ENCODE measurements around the gene HYI.
"Not testable (repeated sequence)": the region's sequence is repeated elsewhere in the genome, so short reads cannot be mapped to it uniquely, and the experiment has no call there.

Gene HYI

DNA sequence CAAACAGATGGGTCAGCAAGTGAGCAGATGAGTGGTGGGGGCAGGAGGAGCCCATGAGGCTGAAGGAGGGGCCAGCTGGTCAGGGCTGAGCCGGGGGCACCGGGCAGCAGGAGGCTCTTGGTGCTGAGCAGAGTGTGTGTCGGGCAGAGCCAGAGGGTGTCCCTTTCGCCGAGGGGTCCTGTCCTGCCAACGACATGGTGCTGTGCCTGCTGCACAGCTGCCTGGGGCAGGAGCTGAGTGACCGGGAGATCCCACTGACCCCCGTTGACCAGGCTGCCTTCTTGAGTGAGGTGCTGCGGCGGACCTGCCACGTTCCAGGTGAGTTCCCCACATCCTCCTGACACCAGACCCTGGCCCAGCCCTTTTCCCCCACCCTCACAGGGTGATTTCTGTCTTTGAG, 27.5 kb downstream of the HYI start:
- DNase-seq, result no peak

DNA sequence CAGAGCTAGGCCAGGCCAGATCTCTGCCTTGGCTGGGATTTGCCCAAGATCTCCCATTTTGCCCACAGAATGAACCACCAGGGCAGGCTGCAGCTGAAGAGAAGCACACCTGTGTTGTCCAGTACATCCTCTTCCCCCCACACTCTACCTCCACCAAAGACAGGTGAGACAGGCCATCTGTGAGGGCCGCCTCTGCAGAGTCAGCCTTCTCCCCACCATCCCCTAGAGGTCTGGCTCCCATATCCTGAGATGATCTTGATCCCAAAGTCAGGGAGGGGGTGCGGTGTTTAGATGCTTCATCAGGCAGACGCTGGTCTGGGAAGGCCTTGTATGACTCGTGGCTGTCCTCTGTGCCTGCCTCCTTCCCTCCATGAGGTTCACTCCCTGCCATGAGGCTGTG, 28.7 kb downstream of the HYI start:
- no peak for DNase-seq

DNA sequence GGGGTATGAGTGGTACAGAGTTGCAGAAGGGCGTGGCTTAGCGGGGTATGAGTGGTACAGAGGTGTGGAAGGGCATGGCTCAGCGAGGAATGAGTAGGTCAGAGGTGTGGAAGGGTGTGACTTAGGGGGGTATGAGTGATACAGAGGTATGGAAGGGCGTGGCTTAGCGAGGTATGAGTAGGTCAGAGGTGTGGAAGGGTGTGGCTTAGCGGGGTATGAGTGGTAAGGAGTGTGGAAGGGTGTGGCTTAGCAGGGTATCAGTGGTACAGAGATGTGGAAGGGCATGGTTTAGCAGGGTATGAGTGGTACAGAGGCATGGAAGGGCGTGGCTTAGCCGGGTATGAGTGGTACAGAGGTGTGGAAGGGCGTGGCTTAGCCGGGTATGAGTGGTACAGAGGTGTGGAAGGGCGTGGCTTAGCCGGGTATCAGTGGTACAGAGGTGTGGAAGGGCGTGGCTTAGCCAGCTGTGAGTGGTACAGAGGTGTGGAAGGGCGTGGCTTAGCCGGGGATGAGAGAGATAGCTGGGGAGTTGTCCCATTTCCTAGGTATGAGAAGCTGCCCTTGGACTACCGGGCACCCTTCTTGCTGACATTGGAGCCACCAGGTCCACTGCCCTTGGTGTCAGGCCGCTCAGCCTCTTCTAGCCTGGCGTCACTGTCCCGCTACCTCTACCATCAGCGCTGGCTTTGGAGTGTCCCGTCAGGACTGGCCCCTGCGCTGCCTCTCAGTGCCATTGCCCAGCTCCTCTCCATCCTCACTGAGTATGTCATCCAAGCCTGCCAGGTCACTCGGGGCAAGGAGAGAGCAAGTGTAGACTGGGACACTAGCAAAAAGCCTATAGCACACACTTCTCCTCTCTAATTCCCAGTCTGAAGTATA, 29.8 kb downstream of the HYI start:
- DNase-seq, result no peak

DNA sequence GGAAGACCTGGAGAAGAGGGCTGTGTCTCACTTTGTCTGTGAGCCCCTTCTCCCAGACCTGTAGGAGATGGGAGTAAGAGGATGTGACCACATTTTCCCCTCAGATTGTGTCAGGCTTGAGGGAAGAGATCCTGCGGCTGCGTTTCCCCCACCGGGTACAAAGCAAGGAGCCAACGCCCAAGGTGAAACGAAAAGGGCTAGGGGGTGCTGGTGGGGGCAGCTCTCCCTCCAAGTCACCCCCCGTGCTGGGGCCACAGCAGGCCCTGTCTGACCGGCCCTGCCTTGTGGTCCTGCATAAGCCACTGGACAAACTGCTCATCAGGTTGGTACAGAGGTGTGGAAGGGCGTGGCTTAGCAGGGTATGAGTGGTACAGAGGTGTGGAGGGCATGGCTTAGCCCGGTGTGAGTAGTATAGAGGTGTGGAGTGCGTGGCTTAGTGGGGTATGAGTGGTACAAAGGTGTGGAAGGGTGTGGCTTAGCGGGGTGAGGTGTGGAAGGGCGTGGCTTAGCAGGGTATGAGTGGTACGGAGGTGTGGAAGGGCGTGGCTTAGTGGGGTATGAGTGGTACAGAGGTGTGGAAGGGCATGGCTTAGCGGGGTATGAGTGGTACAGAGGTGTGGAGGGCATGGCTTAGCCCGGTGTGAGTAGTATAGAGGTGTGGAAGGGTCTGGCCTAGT, 30.6 kb downstream of the HYI start:
- DNase-seq, result no peak

DNA sequence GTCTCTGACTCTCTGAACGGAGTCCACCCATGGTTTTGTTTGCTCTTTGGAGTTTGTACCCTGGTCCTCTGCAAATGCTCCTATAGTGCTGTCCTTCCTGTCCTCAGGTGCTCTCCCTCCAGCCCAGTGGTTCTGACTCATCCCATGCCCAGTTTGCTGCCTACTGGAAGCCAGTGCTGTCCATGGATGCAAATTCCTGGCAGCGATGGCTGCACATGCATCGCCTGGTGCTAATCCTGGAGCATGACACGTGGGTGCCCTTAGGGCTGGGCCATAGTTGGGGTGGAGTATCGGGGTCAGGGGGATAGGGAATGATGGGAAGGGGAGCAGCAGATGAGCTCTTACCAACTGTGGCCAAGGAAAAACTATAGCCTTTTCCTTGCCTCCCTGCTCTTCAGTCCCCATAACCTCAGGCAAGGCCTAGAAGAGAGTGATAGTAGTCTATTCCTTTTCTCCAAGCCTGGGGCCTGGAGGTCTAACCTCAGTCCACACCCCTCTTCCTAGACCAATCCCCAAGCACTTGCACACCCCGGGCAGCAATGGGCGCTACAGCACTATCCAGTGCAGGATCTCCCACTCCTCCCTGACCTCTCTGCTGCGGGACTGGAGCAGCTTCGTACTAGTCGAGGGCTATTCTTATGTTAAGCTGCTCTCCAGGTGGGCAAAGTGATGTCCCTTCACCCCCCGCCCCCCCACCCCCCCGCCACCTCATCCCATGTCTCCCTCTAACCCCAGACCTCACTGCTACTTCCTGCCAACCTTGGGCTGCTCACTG, 31.6 kb downstream of the HYI start:
- DNase-seq, result no peak

DNA sequence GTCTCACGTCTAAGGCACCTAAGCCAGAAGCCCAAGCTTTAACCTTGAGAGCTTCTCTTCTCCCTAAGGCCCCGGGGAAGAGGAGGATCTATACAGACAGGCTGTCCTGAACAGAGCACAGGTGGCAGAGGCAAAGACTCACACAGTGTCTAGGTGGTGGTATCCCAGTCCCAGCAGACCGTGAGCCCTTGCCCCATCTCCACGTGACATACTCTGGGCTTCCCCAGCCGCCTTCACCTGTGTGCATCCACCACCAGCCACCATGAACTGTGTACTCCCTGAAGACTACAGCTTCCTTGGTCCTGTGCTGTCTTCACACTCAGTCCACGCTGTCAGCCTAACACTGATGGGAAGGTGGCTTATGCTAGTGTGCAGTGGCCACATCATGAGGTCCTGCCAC, 32.3 kb downstream of the HYI start:
- DNase-seq, result no peak

DNA sequence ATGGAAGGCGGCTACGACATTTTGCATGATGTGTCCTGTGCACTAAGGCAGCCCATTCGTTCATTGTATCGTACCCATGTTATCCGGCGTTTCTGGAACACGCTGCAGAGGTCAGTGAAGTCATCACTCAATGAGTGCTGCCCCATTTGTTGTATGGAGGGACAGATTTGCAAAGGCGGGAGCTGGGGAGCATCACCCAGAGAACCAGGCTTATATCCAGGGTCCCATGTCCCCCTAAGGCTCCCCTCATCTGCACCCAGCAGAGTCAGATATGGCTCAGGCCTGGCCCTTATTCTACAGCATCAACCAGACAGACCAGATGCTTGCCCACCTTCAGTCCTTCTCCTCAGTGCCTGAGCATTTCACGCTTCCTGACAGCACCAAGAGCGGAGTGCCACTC, 32.9 kb downstream of the HYI start:
- DNase-seq, result no peak

DNA sequence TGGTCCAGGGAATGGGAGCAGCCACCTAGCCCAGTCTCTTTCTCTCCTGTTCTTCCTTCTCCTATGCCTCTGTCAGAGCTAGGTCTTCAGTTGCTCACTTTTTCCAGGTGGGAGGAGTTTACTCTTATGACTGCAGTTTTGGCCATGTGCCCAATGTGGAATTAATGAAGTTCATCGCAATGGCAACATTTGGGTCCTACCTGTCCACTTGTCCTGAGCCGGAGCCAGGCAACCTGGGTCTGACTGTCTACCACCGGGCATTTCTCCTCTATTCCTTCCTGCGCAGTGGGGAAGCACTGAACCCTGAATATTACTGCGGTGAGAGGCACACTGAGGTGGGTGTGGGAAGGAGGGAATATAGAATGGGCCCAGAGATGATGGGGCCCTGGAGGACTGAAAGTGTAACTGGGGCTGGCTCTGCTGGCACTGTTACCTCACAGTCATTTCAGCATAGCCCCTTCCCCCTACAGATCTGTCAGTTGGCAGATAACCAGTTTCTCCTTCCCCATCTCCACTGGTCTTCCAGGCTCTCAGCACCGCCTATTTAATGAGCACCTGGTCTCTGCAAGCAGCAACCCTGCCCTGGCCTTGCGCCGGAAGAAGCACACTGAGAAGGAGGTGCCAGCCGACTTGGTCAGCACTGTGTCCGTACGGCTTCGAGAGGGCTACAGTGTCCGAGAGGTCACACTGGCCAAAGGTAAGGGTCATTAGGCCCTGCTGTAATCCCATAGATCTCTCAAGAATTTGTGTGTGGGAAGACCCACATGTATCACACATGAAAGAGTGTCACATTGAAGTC, 33.9 kb downstream of the HYI start:
- DNase-seq, result no peak

DNA sequence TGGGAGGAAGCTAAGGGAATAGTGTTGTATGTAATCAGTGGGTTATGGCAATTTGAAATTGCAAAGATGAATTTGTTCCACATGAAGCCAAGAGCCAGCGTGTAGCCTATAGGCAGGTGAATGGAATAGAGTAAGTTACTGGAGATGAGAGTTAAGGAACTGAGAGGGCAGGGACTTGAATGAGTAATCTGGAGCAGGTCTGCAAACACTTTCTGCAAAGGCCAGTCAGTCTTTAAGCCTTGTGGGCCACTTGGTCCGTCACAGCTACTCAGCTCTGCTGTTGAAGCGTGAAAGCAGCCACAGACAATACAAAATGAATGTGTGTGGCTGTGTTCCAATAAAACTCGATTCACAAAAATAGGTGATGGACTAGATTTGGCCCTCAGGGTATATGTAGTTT, 34.9 kb downstream of the HYI start:
- no peak for DNase-seq

DNA sequence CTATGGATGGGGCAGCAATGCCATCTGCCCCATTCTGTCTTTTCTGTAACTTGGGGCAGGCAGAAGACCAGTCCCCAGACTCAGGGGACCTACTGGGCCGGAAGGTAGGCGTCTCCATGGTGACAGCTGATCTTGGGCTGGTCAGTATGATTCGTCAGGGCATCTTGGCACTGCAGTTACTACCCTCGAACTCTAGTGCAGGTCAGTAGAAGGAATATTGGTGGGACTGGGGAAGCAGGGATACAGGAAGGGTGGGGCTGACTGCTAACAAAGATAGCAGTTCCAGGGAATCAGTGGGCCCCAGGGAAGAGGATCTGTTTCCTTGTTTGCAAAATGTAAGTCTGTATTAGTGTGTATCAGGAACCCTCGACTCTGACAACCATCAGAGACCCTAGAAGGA, 37.8 kb downstream of the HYI start:
- no peak for DNase-seq

DNA sequence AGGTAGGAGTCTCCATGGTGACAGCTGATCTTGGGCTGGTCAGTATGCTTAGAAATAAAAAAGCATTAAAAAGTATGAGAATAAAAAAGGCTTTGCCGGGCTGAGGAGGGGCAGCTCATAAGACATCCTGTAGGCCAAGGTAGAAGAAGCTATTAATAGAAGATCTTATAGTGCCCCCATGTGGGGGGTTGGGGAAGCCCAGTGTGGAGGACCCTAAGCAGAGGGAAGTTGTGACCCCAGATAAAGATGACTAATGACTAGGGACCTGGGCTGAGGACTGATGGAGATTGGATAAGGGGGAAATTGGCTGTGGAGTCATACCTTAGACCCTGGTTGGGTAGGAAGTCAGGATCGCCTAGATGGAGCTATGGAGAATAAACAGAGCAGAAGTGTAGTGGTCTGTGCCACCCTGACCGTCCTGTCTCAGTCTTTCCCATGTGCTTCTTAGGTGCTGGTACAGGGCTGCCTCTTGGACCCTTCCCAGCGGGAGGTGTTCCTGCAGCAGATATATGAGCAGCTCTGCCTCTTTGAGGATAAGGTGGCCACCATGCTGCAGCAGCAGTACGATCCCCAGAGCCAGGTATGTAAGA, 39.0 kb downstream of the HYI start:
- DNase-seq, result peak; percentile 5 to 24

DNA sequence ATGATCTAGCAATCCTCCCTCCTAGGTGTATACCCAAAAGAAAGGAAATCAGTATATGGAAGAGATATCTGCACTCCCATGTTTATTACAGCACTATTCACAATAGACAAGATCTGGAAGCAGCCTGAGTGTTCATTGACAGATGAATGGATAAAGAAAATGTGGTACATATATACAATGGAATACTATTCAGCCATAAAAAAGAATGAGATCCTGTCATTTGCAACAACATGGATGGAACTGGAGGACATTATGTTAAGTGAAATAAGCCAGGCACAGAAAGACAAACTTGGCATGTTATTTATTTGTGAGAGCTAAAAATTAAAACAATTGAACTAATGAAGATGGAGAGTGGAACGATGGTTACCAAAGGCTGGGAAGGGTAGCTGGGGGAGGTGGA, 40.3 kb downstream of the HYI start:
- DNase-seq, result not testable (repeated sequence)

DNA sequence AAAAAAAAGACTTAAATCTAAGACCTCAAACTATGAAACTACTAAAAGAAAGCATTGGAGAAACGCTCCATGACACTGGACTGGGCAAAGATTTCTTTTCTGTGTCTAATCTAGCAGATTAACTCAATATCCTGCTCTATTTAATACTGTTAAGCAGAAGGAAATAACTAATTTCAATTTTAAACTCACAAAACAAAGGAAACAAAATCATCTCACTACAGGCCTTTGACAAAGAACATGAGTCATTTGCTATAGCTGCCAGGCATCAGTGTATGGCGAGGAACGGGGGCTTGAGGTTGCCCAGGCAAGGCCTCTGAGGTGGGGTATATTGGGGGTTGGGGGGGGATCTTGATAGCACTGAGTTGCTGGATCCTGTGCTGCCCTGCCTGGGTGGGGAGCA, 43.2 kb downstream of the HYI start:
- no peak for DNase-seq

DNA sequence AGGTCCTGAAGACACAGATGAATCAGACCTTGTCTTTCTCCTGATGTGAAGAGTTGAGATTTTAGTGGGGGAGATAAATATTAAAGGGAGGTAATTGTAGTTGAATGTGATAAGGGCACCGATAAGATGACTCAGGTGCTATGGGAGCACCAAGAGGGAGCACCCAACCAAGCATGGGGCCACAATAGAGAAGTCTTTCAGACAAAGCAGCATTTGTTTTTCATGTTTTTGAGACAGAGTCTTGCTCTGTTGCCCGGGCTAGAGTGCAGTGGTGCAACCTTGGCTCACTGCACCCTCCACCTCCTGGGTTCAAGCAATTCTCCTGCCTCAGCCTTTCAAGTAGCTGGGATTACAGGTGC, 47.9 kb downstream of the HYI start:
- DNase-seq, result no peak

DNA sequence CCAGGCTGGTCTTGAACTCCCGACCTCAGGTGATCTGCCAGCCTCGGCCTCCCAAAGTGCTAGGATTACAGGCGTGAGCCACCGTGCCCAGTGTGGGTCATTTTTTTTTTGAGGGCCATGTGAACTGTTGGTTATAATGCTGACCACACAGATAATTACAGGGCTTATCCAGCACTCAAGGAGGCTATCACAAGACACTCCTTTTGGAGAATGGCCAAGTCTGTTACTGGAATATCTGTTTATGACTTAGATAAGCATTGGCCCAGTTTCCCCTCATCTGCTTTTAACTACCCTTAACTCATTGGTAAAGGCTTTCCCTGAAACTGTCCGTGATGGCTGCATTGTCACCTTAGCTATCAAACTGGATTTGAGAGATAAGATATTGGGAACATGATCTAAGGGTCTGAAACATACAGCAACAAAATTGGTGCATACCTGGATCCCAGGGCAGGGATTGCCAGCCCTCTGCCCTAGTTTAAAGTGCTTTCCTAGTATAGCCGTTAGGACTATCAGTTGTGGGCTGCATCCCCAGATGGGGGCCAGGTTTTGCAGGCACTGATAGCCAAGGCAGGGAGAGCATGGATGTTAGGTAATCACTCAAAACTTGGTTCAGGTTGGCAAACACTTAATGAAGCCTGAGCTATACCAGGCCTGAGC, 48.4 kb downstream of the HYI start:
- DNase-seq, result no peak

DNA sequence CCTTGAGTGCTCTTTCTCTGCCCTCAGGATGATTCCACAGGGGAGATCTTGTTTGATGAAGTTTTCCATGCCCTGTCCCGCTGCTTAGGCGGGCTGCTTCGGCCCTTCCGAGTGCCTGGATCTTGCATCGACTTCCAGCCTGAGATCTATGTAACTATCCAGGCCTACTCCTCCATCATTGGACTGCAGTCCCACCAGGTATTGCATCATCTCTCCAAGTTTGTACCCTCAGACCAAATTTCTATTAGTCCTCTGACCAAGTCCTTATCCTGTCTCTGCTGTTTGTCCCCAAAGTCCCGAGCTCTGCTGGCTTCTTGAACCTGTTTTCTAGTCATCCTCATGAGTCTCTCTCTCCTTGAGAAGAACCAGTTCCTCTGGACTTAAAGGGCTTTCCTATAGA, 49.4 kb downstream of the HYI start:
- DNase-seq, result no peak

DNA sequence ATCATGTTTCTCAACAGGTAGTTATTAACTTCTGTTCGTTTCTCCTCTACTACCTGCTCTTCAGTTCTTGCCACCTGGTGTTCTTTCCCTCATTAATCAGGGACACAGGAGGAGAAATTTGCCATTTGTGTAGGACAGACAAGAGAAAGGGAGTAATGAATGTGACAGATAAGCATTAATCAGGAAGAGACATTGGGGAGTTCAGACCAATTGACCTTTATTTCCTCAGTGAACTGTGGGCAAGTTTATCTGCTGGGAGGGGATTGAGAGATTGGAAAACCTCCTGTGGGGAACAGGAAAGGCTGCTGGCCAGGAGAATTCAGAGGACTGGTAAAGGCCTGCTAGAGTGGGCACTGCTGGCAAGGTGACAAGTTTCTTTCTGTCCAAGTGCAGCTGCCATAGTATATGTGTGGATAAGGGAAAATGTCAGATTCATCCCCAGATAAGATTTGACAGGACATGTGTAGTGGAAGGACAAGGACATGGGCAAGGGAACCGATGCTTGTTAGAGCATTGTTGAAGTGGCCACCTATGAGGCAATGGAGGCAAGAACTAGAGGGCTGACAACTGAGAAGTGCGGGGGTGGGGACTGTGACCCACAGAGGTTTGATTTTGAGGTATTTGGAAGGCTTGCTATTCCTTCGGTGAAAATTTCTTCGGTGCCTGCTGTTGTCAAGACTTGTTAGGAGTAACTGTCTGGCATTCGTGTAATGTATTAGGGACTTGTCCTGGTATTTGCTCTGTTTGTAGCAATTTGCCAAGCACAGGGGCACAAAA, 51.5 kb downstream of the HYI start:
- DNase-seq, result no peak

Data from NCI-H1930 (cell line).